ENCODE results near the gene MPRIP.

DNA sequence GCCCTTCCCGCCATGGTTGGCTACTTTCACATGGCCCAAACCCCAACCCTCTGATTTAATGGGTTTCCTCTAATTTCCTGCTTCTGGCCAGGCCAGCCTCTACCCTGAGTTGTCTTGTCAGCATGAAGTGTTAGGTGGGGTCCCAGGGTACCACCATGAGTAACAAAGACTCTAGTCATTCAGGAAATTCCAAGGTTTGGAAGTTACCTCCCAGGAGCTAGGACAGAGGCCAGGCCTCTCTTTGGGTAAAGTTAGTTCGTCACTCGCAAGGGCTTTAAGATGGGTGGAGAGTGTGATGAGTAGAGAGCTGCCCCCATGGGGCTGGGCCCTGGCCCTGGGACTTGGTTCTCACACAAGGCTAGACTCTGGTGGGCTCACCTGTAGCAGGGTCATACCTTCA, 109.3 kb downstream of the MPRIP start:
- TF ChIP-seq TSHZ2 (CRISPR knock-in tag; IDR thresholded peaks at IDR 0.05) (no peak), PPARA (CRISPR knock-in tag; IDR thresholded peaks at IDR 0.05; ENCODE audit: borderline replicate concordance) (no peak), PATZ1 (CRISPR knock-in tag; IDR thresholded peaks at IDR 0.05; ENCODE audit: borderline replicate concordance) (no peak), ZFP30 (CRISPR knock-in tag; IDR thresholded peaks at IDR 0.05) (no peak), ARNTL (CRISPR knock-in tag; IDR thresholded peaks at IDR 0.05; ENCODE audit: borderline replicate concordance, low read depth) (no peak)
- TF ChIP-seq, protein P1, sequence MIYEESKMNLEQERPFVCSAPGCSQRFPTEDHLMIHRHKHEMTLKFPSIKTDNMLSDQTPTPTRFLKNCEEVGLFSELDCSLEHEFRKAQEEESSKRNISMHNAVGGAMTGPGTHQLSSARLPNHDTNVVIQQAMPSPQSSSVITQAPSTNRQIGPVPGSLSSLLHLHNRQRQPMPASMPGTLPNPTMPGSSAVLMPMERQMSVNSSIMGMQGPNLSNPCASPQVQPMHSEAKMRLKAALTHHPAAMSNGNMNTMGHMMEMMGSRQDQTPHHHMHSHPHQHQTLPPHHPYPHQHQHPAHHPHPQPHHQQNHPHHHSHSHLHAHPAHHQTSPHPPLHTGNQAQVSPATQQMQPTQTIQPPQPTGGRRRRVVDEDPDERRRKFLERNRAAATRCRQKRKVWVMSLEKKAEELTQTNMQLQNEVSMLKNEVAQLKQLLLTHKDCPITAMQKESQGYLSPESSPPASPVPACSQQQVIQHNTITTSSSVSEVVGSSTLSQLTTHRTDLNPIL (CRISPR knock-in tag; IDR thresholded peaks at IDR 0.05; ENCODE audit: low read depth), result no peak
- TF ChIP-seq, protein P2, sequence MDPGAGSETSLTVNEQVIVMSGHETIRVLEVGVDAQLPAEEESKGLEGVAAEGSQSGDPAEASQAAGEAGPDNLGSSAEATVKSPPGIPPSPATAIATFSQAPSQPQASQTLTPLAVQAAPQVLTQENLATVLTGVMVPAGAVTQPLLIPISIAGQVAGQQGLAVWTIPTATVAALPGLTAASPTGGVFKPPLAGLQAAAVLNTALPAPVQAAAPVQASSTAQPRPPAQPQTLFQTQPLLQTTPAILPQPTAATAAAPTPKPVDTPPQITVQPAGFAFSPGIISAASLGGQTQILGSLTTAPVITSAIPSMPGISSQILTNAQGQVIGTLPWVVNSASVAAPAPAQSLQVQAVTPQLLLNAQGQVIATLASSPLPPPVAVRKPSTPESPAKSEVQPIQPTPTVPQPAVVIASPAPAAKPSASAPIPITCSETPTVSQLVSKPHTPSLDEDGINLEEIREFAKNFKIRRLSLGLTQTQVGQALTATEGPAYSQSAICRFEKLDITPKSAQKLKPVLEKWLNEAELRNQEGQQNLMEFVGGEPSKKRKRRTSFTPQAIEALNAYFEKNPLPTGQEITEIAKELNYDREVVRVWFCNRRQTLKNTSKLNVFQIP (CRISPR knock-in tag; IDR thresholded peaks at IDR 0.05; ENCODE audit: borderline replicate concordance, low read depth), result no peak

All from SK-N-SH treated with all-trans-retinoic acid at 6 μM for 48 hours (cell line).